HFF-Myc (cell line): ENCODE data around the gene TYRO3.

Experiments used
- DNase-seq: peaks from one replicate; pipeline ENCODE4 v3.0.0-alpha.2; 2011; ENCODE audit warnings: low read depth; ENCODE audit errors: extremely low read depth
- H3K4me3 ChIP-seq: replicated peaks from 2 replicates; pipeline ENCODE4 v1.5.1; 2011; ENCODE audit warnings: low read depth, mild to moderate bottlenecking, control low read depth, low read length
- TF ChIP-seq, protein P1 (sequence below): IDR thresholded peaks from 2 replicates; pipeline ENCODE4 v1.5.1; 2012; ENCODE audit warnings: mild to moderate bottlenecking, low read depth, low read length, control low read depth; ENCODE audit errors: missing control alignments

TYRO3 gene

DNA sequence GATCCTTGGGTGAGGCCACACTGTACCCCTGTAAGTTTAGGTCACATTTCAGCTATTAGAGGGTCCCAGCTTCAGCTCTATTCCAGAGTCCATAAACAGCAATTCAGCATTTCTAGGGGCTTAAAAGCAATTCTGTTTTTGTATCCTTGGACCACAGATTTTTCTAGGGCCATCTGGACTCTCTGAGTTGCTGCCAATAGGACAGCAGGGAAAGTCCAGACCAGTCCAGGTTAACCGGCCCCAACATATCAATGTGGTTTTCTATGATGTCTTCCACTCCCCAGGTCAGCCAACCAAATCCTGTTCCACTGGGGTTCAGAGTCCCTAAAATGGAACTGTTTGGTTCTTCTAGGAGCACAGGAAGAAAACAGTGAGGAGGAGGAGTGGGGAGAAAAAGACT lies 40.0 kb downstream of the TYRO3 start:
- TF ChIP-seq, protein P1, sequence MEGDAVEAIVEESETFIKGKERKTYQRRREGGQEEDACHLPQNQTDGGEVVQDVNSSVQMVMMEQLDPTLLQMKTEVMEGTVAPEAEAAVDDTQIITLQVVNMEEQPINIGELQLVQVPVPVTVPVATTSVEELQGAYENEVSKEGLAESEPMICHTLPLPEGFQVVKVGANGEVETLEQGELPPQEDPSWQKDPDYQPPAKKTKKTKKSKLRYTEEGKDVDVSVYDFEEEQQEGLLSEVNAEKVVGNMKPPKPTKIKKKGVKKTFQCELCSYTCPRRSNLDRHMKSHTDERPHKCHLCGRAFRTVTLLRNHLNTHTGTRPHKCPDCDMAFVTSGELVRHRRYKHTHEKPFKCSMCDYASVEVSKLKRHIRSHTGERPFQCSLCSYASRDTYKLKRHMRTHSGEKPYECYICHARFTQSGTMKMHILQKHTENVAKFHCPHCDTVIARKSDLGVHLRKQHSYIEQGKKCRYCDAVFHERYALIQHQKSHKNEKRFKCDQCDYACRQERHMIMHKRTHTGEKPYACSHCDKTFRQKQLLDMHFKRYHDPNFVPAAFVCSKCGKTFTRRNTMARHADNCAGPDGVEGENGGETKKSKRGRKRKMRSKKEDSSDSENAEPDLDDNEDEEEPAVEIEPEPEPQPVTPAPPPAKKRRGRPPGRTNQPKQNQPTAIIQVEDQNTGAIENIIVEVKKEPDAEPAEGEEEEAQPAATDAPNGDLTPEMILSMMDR, result no peak
- DNase-seq, result no peak
- no peak overlapping the region for H3K4me3 ChIP-seq

- TF ChIP-seq, protein P1, result no peak
- no peak for DNase-seq
Measured at GRCh38 chr15:41603411-41603935, 44.5 kb downstream of the TYRO3 start.

GRCh38 chr15:41603941-41604911 lies 45.2 kb downstream of the TYRO3 start:
- no peak for DNase-seq
- TF ChIP-seq, protein P1, result peak; percentile 93
- peak overlapping the region; percentile 27 for H3K4me3 ChIP-seq

More at GRCh38 chr15:41603411-41603935, 44.5 kb downstream of the TYRO3 start:
- H3K4me3 ChIP-seq, result no peak overlapping the region

- TF ChIP-seq, protein P1, result no peak
- DNase-seq, result no peak
Measured at GRCh38 chr15:41605566-41605965, 46.6 kb downstream of the TYRO3 start.

GRCh38 chr15:41606997-41607396 lies 48.0 kb downstream of the TYRO3 start:
- peak; percentile 80 for DNase-seq
- H3K4me3 ChIP-seq, result no peak overlapping the region
- TF ChIP-seq, protein P1, result no peak

More at GRCh38 chr15:41605566-41605965, 46.6 kb downstream of the TYRO3 start:
- no peak overlapping the region for H3K4me3 ChIP-seq

DNA sequence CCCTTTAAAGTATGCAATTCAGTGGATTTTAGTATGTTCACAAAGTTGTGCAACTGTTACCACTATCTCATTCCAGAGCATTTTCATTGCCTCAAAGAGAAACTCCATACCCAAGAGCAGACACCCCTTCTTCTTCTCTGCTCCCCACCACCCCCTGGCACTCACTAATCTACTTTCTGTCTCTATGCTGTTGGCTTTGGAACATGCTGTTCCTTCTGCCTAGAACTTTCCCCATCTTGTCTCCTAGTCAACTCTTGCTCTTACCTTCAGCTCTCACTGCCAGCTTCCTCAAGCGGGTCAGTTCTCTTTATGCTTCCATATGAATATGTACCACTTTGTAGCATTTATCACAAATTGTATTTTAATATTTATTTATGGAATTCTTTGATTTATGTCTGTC lies 50.1 kb downstream of the TYRO3 start:
- TF ChIP-seq, protein P1, result no peak
- no peak overlapping the region for H3K4me3 ChIP-seq
- DNase-seq, result no peak
